ENCODE results near the gene SHISA3. TPM values are rescaled to one million over a fixed set of nuclear protein-coding genes. Genes with fewer than 3 reads are reported as not detected.

SHISA3 gene
- total and polyA plus RNA-seq, 2 of the 8 experiments (the other 6 are each of a cell fraction or from before 2014, with no cell fraction given), result 2.0 to 9.3 TPM

GRCh38 chr4:42348247-42348646, 49.0 kb upstream of the SHISA3 start:
- H4K91ac ChIP-seq (replicated peaks; ENCODE audit: insufficient read length, low read length), result no peak overlapping the region
- no peak overlapping the region for H2BK120ac ChIP-seq (replicated peaks; ENCODE audit: low read depth, low read length)
- H3K27ac ChIP-seq (ENCODE audit: low read depth, low read length), result no peak overlapping the region
- H3K4me3 ChIP-seq (ENCODE audit: extremely low read depth in 1 of 4, insufficient read depth in 2 of 4, low read depth in 3 of 4, low read length in 4 of 4), result no peak overlapping the region
- no peak overlapping the region for H3K14ac ChIP-seq (ENCODE audit: insufficient read length)
- no peak overlapping the region for H3K23ac ChIP-seq (ENCODE audit: insufficient read length)
- no peak overlapping the region for H2AFZ ChIP-seq (ENCODE audit: low read length)
- no peaks in the 10 kb centered on the region for H3K4me1 ChIP-seq (replicated peaks in 1 of 4; ENCODE audit: control insufficient read depth in 3 of 4, insufficient read depth in 4 of 4, low read length in 3 of 4)
- H3K56ac ChIP-seq (replicated peaks; ENCODE audit: insufficient read length, low read depth, low read length), result no peak overlapping the region
- ChIA-PET POLR2A (ENCODE audit: partially characterized antibody) (no interaction called here), CTCF (ENCODE audit: partially characterized antibody) (interaction anchor here (0.6 kb wide), 1 partner anchor 147 kb away, joined by 3 read pairs; no protein-coding TSS in a partner anchor)
- H3K18ac ChIP-seq (ENCODE audit: extremely low read depth, low read length), result no peak overlapping the region
- H3K4me2 ChIP-seq (ENCODE audit: insufficient read depth in 1 of 2, low read depth in 2 of 2, low read length in 2 of 2), result no peak overlapping the region
- peak overlapping the region; percentile 50; the same call in 1 of the 2 replicates for H2BK12ac ChIP-seq (ENCODE audit: low read depth, low read length)
- H3K36me3 ChIP-seq (ENCODE audit: control insufficient read depth in 2 of 4, insufficient read depth in 4 of 4, low read length in 3 of 4), result no peaks in the 10 kb centered on the region
- FAIRE-seq (no peak), DNase-seq (ENCODE audit: low read depth in 1 of 2, low spot score in 2 of 2) (no peak)
- no peaks in the 10 kb centered on the region for H3K23me2 ChIP-seq (ENCODE audit: low read depth, low read length)
- H3K79me2 ChIP-seq (ENCODE audit: control insufficient read depth in 1 of 2, insufficient read depth in 2 of 2, low read length in 2 of 2), result no peaks in the 10 kb centered on the region
- no peak overlapping the region; the same call in 1 of the 2 replicates for H2BK20ac ChIP-seq (ENCODE audit: low read length)
- no peak overlapping the region for H4K8ac ChIP-seq (ENCODE audit: extremely low read depth, insufficient read depth, low read length)
- H3K79me1 ChIP-seq (ENCODE audit: low read depth, low read length), result no peaks in the 10 kb centered on the region
- no peak overlapping the region for H4K5ac ChIP-seq (ENCODE audit: insufficient read length, low read depth, low read length)
- H3K9me3 ChIP-seq (ENCODE audit: insufficient read depth in 2 of 2, low read depth in 1 of 2, low read length in 1 of 2), result no peaks in the 10 kb centered on the region
- no peak overlapping the region for H2BK15ac ChIP-seq (ENCODE audit: low read length)
- no peak overlapping the region for H2BK5ac ChIP-seq (ENCODE audit: low read depth, low read length)
- H3K9ac ChIP-seq (replicated peaks in 1 of 4; ENCODE audit: extremely low read depth in 1 of 4, low read depth in 3 of 4, low read length in 3 of 4), result no peak overlapping the region; a peak in 1 of 7 replicates
- 78% methylated on average over 2 of the region's 2 CpGs; no CpG with 5 or more reads in 1 of the 2 experiments for WGBS, 2 experiments (ENCODE audit: extremely low coverage in 1 of 2, insufficient coverage in 1 of 2, insufficient read length in 1 of 2, insufficient replicate concordance in 2 of 2, low coverage in 1 of 2, low lambda C conversion rate in 2 of 2, missing lambda C conversion rate in 1 of 2)
- no peaks in the 10 kb centered on the region for H4K20me1 ChIP-seq (replicated peaks in 1 of 2; ENCODE audit: control insufficient read depth in 1 of 2, insufficient read depth in 2 of 2, low read length in 2 of 2)
- no peaks in the 10 kb centered on the region for H3K27me3 ChIP-seq (replicated peaks in 1 of 4; ENCODE audit: control insufficient read depth in 3 of 4, extremely low read depth in 1 of 4, insufficient read depth in 3 of 4, low read length in 3 of 4)
- no peak overlapping the region for H3K4ac ChIP-seq (replicated peaks; ENCODE audit: insufficient read length, low read depth, low read length)
- no peak overlapping the region for H2AK5ac ChIP-seq (ENCODE audit: low read depth, low read length)
- TF ChIP-seq TCF12 (IDR thresholded peaks at IDR 0.05; ENCODE audit: low read depth, low read length) (no peak), HDAC2 (IDR thresholded peaks at IDR 0.05; ENCODE audit: borderline replicate concordance in 1 of 2, low read depth in 2 of 2, low read length in 2 of 2) (no peak), CEBPB (IDR thresholded peaks at IDR 0.05; ENCODE audit: low read depth, low read length) (no peak), TAF7 (optimal IDR thresholded peaks at IDR 0.05; ENCODE audit: borderline replicate concordance, low read depth, low read length) (no peak), BCL11A (IDR thresholded peaks at IDR 0.05; ENCODE audit: low read depth in 2 of 2, low read length in 2 of 2) (no peak), E2F6 (IDR thresholded peaks at IDR 0.05) (no peak), HDAC6 (IDR thresholded peaks at IDR 0.05; ENCODE audit: low read depth, low read length) (no peak), GTF2F1 (IDR thresholded peaks at IDR 0.05; ENCODE audit: borderline replicate concordance, low read depth, low read length) (no peak), ASH2L (IDR thresholded peaks at IDR 0.05; ENCODE audit: low read length) (no peak), SIRT6 (IDR thresholded peaks at IDR 0.05; ENCODE audit: low read length) (no peak), TEAD4 (IDR thresholded peaks at IDR 0.05; ENCODE audit: low read depth, low read length) (no peak), RAD21 (IDR thresholded peaks at IDR 0.05 in 1 of 2, conservative IDR thresholded peaks at IDR 0.05 in 1 of 2; ENCODE audit: low read depth in 2 of 2, low read length in 2 of 2) (no peak), TAF1 (IDR thresholded peaks at IDR 0.05; ENCODE audit: low read depth, low read length) (no peak), CTBP2 (IDR thresholded peaks at IDR 0.05; ENCODE audit: borderline replicate concordance, insufficient read depth, insufficient read length, low read length) (no peak)
